ENCODE results near the gene BMP7.

BMP7 gene

GRCh38 chr20:57259121-57259937 is 7.1 kb downstream of the BMP7 start:
- H3K27ac ChIP-seq (ENCODE audit: low read length) = no peak overlapping the region
- peaks cover 20% of the 10 kb centered on the region for H3K27me3 ChIP-seq (ENCODE audit: control insufficient read depth, insufficient read depth, low read length)
- H3K4me3 ChIP-seq (ENCODE audit: low read length) = no peak overlapping the region
- peaks cover 7% of the 10 kb centered on the region; the same call in 1 of the 2 replicates for H3K4me1 ChIP-seq (ENCODE audit: control insufficient read depth, insufficient read depth, low read length)
- no CpG with 5 or more reads among the region's 21 CpGs for WGBS (ENCODE audit: insufficient coverage, insufficient read length)
- no peaks in the 10 kb centered on the region for H3K9me3 ChIP-seq (ENCODE audit: control insufficient read depth, insufficient read depth, low read length)
- DNase-seq (ENCODE audit: low read depth, low spot score) = no peak
- no peaks in the 10 kb centered on the region for H3K36me3 ChIP-seq (ENCODE audit: control insufficient read depth, insufficient read depth, low read length)

GRCh38 chr20:57257701-57258453 is 8.6 kb downstream of the BMP7 start:
- H3K27ac ChIP-seq (ENCODE audit: low read length) = no peak overlapping the region
- H3K4me1 ChIP-seq (ENCODE audit: control insufficient read depth, insufficient read depth, low read length) = peaks cover 7% of the 10 kb centered on the region; the same call in 1 of the 2 replicates
- WGBS (ENCODE audit: insufficient coverage, insufficient read length) = no CpG with 5 or more reads among the region's 9 CpGs
- no peaks in the 10 kb centered on the region for H3K36me3 ChIP-seq (ENCODE audit: control insufficient read depth, insufficient read depth, low read length)
- no peak for DNase-seq (ENCODE audit: low read depth, low spot score)
- H3K4me3 ChIP-seq (ENCODE audit: low read length) = no peak overlapping the region
- H3K9me3 ChIP-seq (ENCODE audit: control insufficient read depth, insufficient read depth, low read length) = no peaks in the 10 kb centered on the region
- peaks cover 17% of the 10 kb centered on the region for H3K27me3 ChIP-seq (ENCODE audit: control insufficient read depth, insufficient read depth, low read length)

DNA sequence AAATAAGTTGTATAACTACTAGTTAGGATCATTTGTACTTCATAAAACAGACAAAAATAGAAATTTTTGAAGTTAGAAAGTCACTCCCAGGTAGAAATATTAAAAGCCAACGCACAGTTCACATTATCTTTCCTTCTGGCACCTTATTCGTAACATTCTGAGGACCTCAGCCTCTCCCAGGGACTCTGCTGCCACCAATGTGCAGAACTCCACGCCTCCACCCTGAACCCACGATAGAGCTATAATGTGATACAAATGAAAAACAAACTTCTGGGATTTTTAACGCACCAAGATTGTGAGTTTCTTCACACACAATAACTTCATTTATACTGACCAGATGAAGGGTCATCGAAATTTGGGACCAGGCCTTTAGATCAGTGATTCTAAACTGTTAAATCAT is 9.5 kb downstream of the BMP7 start:
- no peak for DNase-seq (ENCODE audit: low read depth, low spot score)
- peaks cover 17% of the 10 kb centered on the region for H3K27me3 ChIP-seq (ENCODE audit: control insufficient read depth, insufficient read depth, low read length)
- H3K4me3 ChIP-seq (ENCODE audit: low read length) = no peak overlapping the region
- H3K9me3 ChIP-seq (ENCODE audit: control insufficient read depth, insufficient read depth, low read length) = no peaks in the 10 kb centered on the region
- H3K4me1 ChIP-seq (ENCODE audit: control insufficient read depth, insufficient read depth, low read length) = peaks cover 8% of the 10 kb centered on the region; the same call in 1 of the 2 replicates
- no CpG with 5 or more reads among the region's 6 CpGs for WGBS (ENCODE audit: insufficient coverage, insufficient read length)
- H3K27ac ChIP-seq (ENCODE audit: low read length) = no peak overlapping the region
- H3K36me3 ChIP-seq (ENCODE audit: control insufficient read depth, insufficient read depth, low read length) = no peaks in the 10 kb centered on the region

- no peak overlapping the region for H3K4me3 ChIP-seq (ENCODE audit: low read length)
- H3K9me3 ChIP-seq (ENCODE audit: control insufficient read depth, insufficient read depth, low read length) = no peaks in the 10 kb centered on the region
- peaks cover 7% of the 10 kb centered on the region; the same call in 1 of the 2 replicates for H3K4me1 ChIP-seq (ENCODE audit: control insufficient read depth, insufficient read depth, low read length)
- DNase-seq (ENCODE audit: low read depth, low spot score) = no peak
- no CpG with 5 or more reads among the region's 3 CpGs for WGBS (ENCODE audit: insufficient coverage, insufficient read length)
- H3K27me3 ChIP-seq (ENCODE audit: control insufficient read depth, insufficient read depth, low read length) = peaks cover 13% of the 10 kb centered on the region; the same call in 1 of the 2 replicates
- H3K36me3 ChIP-seq (ENCODE audit: control insufficient read depth, insufficient read depth, low read length) = no peaks in the 10 kb centered on the region
- H3K27ac ChIP-seq (ENCODE audit: low read length) = no peak overlapping the region
These were observed 10.2 kb downstream of the BMP7 start for GRCh38 chr20:57256205-57256604.

DNA sequence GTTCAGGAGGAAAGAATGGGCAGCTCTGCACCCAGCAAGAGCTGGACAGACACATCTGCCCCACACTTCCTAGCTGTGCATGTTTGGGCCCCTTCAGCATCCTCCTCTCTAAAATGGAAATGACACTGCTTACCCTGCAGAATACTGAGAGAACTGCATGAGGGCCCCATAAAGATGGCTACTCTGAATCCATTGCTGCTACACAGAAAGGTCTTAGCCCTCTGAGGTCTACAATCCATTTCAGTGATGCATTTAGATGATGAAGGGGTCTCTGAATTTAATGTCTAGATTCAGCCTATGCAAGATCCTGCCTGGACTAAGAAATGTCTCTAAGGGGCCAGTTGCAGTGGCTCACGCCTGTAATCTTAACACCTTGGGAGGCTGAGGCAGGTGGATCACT is 11.3 kb downstream of the BMP7 start:
- Histone ChIP-seq H3K4me3 (ENCODE audit: low read length) (no peak overlapping the region), H3K4me1 (ENCODE audit: control insufficient read depth, insufficient read depth, low read length) (peaks cover 8% of the 10 kb centered on the region), H3K36me3 (ENCODE audit: control insufficient read depth, insufficient read depth, low read length) (no peaks in the 10 kb centered on the region), H3K9me3 (ENCODE audit: control insufficient read depth, insufficient read depth, low read length) (no peaks in the 10 kb centered on the region), H3K27ac (ENCODE audit: low read length) (no peak overlapping the region), H3K27me3 (ENCODE audit: control insufficient read depth, insufficient read depth, low read length) (peaks cover 4% of the 10 kb centered on the region; the same call in 1 of the 2 replicates)
- DNase-seq (ENCODE audit: low read depth, low spot score) = no peak
- no CpG with 5 or more reads among the region's 1 CpG for WGBS (ENCODE audit: insufficient coverage, insufficient read length)

GRCh38 chr20:57252559-57253162 is 13.8 kb downstream of the BMP7 start:
- Histone ChIP-seq H3K27me3 (ENCODE audit: control insufficient read depth, insufficient read depth, low read length) (no peaks in the 10 kb centered on the region), H3K9me3 (ENCODE audit: control insufficient read depth, insufficient read depth, low read length) (no peaks in the 10 kb centered on the region), H3K4me3 (ENCODE audit: low read length) (no peak overlapping the region), H3K4me1 (ENCODE audit: control insufficient read depth, insufficient read depth, low read length) (peaks cover 4% of the 10 kb centered on the region), H3K36me3 (ENCODE audit: control insufficient read depth, insufficient read depth, low read length) (no peaks in the 10 kb centered on the region), H3K27ac (ENCODE audit: low read length) (no peak overlapping the region)
- no peak for DNase-seq (ENCODE audit: low read depth, low spot score)
- no CpG with 5 or more reads among the region's 8 CpGs for WGBS (ENCODE audit: insufficient coverage, insufficient read length)

GRCh38 chr20:57251949-57252348 is 14.5 kb downstream of the BMP7 start:
- Histone ChIP-seq H3K4me1 (ENCODE audit: control insufficient read depth, insufficient read depth, low read length) (peaks cover 4% of the 10 kb centered on the region), H3K27ac (ENCODE audit: low read length) (no peak overlapping the region), H3K36me3 (ENCODE audit: control insufficient read depth, insufficient read depth, low read length) (no peaks in the 10 kb centered on the region), H3K27me3 (ENCODE audit: control insufficient read depth, insufficient read depth, low read length) (no peaks in the 10 kb centered on the region), H3K4me3 (ENCODE audit: low read length) (no peak overlapping the region), H3K9me3 (ENCODE audit: control insufficient read depth, insufficient read depth, low read length) (no peaks in the 10 kb centered on the region)
- no CpG with 5 or more reads among the region's 9 CpGs for WGBS (ENCODE audit: insufficient coverage, insufficient read length)
- no peak for DNase-seq (ENCODE audit: low read depth, low spot score)

DNA sequence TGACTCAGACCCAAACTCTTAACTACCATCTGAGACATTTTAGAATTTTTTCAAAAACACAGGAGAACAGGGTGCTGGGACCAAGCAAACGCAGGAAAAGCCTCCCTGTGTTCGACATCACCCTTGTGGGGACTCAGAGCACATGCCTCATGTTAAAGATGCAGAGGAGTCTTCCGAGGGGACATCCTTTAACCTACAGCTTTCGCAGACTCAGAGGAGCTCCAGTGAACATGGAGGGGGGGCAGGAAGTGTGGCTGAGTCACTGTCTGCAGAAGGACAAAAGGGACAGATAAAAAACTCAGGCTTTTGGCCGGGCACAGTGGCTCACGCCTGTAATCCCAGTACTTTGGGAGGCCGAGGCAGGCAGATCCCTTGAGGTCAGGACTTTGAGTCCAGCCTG is 15.1 kb downstream of the BMP7 start:
- peaks cover 4% of the 10 kb centered on the region for H3K4me1 ChIP-seq (ENCODE audit: control insufficient read depth, insufficient read depth, low read length)
- no peak overlapping the region for H3K27ac ChIP-seq (ENCODE audit: low read length)
- H3K9me3 ChIP-seq (ENCODE audit: control insufficient read depth, insufficient read depth, low read length) = no peaks in the 10 kb centered on the region
- H3K4me3 ChIP-seq (ENCODE audit: low read length) = no peak overlapping the region
- DNase-seq (ENCODE audit: low read depth, low spot score) = no peak
- no CpG with 5 or more reads among the region's 7 CpGs for WGBS (ENCODE audit: insufficient coverage, insufficient read length)
- no peaks in the 10 kb centered on the region for H3K36me3 ChIP-seq (ENCODE audit: control insufficient read depth, insufficient read depth, low read length)
- H3K27me3 ChIP-seq (ENCODE audit: control insufficient read depth, insufficient read depth, low read length) = no peaks in the 10 kb centered on the region

GRCh38 chr20:57250607-57251343 is 15.7 kb downstream of the BMP7 start:
- no peak for DNase-seq (ENCODE audit: low read depth, low spot score)
- no peaks in the 10 kb centered on the region for H3K36me3 ChIP-seq (ENCODE audit: control insufficient read depth, insufficient read depth, low read length)
- no peak overlapping the region for H3K4me3 ChIP-seq (ENCODE audit: low read length)
- no peaks in the 10 kb centered on the region for H3K27me3 ChIP-seq (ENCODE audit: control insufficient read depth, insufficient read depth, low read length)
- no peaks in the 10 kb centered on the region for H3K9me3 ChIP-seq (ENCODE audit: control insufficient read depth, insufficient read depth, low read length)
- H3K27ac ChIP-seq (ENCODE audit: low read length) = no peak overlapping the region
- WGBS (ENCODE audit: insufficient coverage, insufficient read length) = no CpG with 5 or more reads among the region's 15 CpGs
- peaks cover 4% of the 10 kb centered on the region for H3K4me1 ChIP-seq (ENCODE audit: control insufficient read depth, insufficient read depth, low read length)

GRCh38 chr20:57249772-57250171 is 16.7 kb downstream of the BMP7 start:
- H3K4me1 ChIP-seq (ENCODE audit: control insufficient read depth, insufficient read depth, low read length) = peaks cover 4% of the 10 kb centered on the region
- no peak overlapping the region for H3K27ac ChIP-seq (ENCODE audit: low read length)
- no peak overlapping the region for H3K4me3 ChIP-seq (ENCODE audit: low read length)
- H3K36me3 ChIP-seq (ENCODE audit: control insufficient read depth, insufficient read depth, low read length) = no peaks in the 10 kb centered on the region
- H3K27me3 ChIP-seq (ENCODE audit: control insufficient read depth, insufficient read depth, low read length) = no peaks in the 10 kb centered on the region
- no peaks in the 10 kb centered on the region for H3K9me3 ChIP-seq (ENCODE audit: control insufficient read depth, insufficient read depth, low read length)
- no CpG with 5 or more reads among the region's 3 CpGs for WGBS (ENCODE audit: insufficient coverage, insufficient read length)
- no peak for DNase-seq (ENCODE audit: low read depth, low spot score)
